ENCODE measurements around the gene KRT2. TPM values are rescaled to one million over a fixed set of nuclear protein-coding genes. Genes with fewer than 3 reads are reported as not detected.

Gene KRT2
- total and polyA plus RNA-seq, 2 donors (not counting 3 experiments of a cell fraction or from before 2014, with no cell fraction given) = not detected

DNA sequence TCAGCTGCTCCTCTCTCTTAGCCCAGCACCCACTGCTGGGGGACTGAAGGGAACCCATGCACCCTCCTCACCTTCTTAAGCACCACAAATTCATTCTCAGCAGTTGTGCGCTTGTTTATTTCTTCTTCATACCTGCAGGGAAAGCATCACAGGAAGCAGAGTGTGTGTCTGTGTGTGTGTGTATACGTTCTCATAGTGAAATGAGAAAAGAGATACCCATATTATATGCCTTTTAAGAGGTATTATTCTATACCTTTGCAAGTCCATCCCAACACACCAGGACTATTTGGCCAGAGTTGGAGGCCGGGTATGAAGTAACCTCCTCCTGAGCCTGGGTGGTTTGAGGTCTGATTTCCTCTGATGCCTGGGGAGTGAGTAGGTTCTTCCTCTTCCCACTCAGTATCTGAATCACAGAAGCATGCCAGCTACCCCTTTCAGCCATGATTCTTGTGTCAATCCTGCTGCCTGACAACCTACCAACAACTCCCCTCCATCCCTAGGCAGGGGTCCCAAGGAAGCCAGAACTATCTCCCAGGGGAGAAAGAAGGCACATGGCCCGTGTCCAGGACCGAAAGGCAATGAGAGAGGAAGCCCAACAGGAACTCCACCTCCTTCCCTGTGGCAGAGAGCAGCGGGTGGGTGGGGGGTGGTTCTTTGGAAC is 36.7 kb downstream of the KRT2 start:
- Histone ChIP-seq H2AFZ (ENCODE audit: low read depth, low read length) (no peak overlapping the region), H3K9ac (replicated peaks; ENCODE audit: extremely low read depth, insufficient read depth, low read length) (no peak overlapping the region), H3K27me3 (ENCODE audit: control insufficient read depth in 2 of 2, insufficient read depth in 2 of 2, low read length in 2 of 2) (no peaks in the 10 kb centered on the region), H3K27ac (ENCODE audit: insufficient read depth, low read depth, low read length) (no peak overlapping the region), H3K9me3 (replicated peaks; ENCODE audit: control insufficient read depth, insufficient read depth, low read length) (no peaks in the 10 kb centered on the region), H3K36me3 (ENCODE audit: control insufficient read depth in 2 of 2, extremely low read depth in 1 of 2, insufficient read depth in 2 of 2, low read length in 2 of 2) (no peaks in the 10 kb centered on the region), H3K79me2 (ENCODE audit: control insufficient read depth, insufficient read depth, low read length) (no peaks in the 10 kb centered on the region), H4K20me1 (replicated peaks; ENCODE audit: control insufficient read depth, extremely low read depth, insufficient read depth, low read length) (no peaks in the 10 kb centered on the region), H3K4me1 (ENCODE audit: control insufficient read depth, extremely low read depth, insufficient read depth, low read length) (no peaks in the 10 kb centered on the region), H3K4me2 (ENCODE audit: insufficient read depth, low read length) (no peak overlapping the region), H3K9me1 (replicated peaks; ENCODE audit: control insufficient read depth, extremely low read depth, insufficient read depth, low read length) (no peaks in the 10 kb centered on the region), H3K4me3 (replicated peaks in 1 of 3; ENCODE audit: insufficient read depth in 1 of 3, low read depth in 1 of 3, low read length in 3 of 3) (no peak overlapping the region)
- dilution Hi-C loops (cut with MboI; ENCODE audit: extremely low pct_ligation_motif_present, low sequenced_read_pairs) (no loop called here), intact Hi-C loops (cut with micrococcal nuclease) (no loop called here)
- FAIRE-seq (no peak), DNase-seq (ENCODE audit: low read depth, low spot score) (no peak)
- TF ChIP-seq EZH2 (IDR thresholded peaks at IDR 0.05; ENCODE audit: borderline replicate concordance, low read depth, low read length, severe bottlenecking) (no peak), POLR2AphosphoS5 (IDR thresholded peaks at IDR 0.05; ENCODE audit: insufficient read depth, low read depth, low read length) (no peak), GATA2 (IDR thresholded peaks at IDR 0.05; ENCODE audit: insufficient read depth, insufficient read length, low read depth, low read length) (no peak), JUN (IDR thresholded peaks at IDR 0.05; ENCODE audit: borderline replicate concordance, insufficient read depth, insufficient read length, low read depth) (no peak), FOS (IDR thresholded peaks at IDR 0.05; ENCODE audit: borderline replicate concordance, insufficient read depth, low read length) (no peak), MYC (IDR thresholded peaks at IDR 0.05; ENCODE audit: low read depth, low read length) (no peak), POLR2A (IDR thresholded peaks at IDR 0.05; ENCODE audit: low read depth, low read length) (no peak)
- TF ChIP-seq, protein P1, sequence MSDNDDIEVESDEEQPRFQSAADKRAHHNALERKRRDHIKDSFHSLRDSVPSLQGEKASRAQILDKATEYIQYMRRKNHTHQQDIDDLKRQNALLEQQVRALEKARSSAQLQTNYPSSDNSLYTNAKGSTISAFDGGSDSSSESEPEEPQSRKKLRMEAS (IDR thresholded peaks at IDR 0.05; ENCODE audit: insufficient read depth, insufficient read length) = no peak
- TF ChIP-seq, protein P2, sequence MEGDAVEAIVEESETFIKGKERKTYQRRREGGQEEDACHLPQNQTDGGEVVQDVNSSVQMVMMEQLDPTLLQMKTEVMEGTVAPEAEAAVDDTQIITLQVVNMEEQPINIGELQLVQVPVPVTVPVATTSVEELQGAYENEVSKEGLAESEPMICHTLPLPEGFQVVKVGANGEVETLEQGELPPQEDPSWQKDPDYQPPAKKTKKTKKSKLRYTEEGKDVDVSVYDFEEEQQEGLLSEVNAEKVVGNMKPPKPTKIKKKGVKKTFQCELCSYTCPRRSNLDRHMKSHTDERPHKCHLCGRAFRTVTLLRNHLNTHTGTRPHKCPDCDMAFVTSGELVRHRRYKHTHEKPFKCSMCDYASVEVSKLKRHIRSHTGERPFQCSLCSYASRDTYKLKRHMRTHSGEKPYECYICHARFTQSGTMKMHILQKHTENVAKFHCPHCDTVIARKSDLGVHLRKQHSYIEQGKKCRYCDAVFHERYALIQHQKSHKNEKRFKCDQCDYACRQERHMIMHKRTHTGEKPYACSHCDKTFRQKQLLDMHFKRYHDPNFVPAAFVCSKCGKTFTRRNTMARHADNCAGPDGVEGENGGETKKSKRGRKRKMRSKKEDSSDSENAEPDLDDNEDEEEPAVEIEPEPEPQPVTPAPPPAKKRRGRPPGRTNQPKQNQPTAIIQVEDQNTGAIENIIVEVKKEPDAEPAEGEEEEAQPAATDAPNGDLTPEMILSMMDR (IDR thresholded peaks at IDR 0.05; ENCODE audit: extremely low read depth in 1 of 2, insufficient read depth in 1 of 2, low read depth in 1 of 2, low read length in 2 of 2) = no peak
- ChIA-PET CTCF (no interaction called here), POLR2A (no interaction called here)
- BruUV-seq (replicated peaks) = no TSS peak

All from endothelial cell of umbilical vein (primary cell).